H1 (cell line): Measurements from ENCODE around the gene FCHO1. TPM values are rescaled to one million over a fixed set of nuclear protein-coding genes. Genes with fewer than 3 reads are reported as not detected.

Source experiments
- polyA plus RNA-seq, 7 experiments: library from polyadenylated mRNA; depleted of rRNA in 3 of 7; stranded (reverse) in 5 of 7; unstranded in 2 of 7; fragments of >200 nt in 5 of 7; fragments of 200-250 nt in 2 of 7; gene quantifications; 1 replicate in 5 of 7; 2 replicates in 1 of 7; 4 replicates in 1 of 7; pipeline versions ENCODE4 v1.2.1 to v1.2.3, GENCODE V29; 2011 to 2013; ENCODE audit warnings: missing spikeins in 2 of 7, mixed read lengths in 2 of 7
- total RNA-seq: library from RNA; stranded (reverse); fragmentation: NEBNext Ultra II Directional; extraction: Animal tissue kit (Norgen Biotek cat#: 25700); gene quantifications from 2 replicates; pipeline ENCODE4 v1.2.1, GENCODE V29; 2021

The FCHO1 gene
- total and polyA plus RNA-seq, 2 of the 8 experiments (the other 6 are each of a cell fraction or from before 2014, with no cell fraction given) = 13.0 to 25.9 TPM

Other genes with a start within 250 kb of the FCHO1 start
- 67.5 and 72.8 TPM in 2 replicates for gene PGLS, start 239.8 kb upstream of the FCHO1 start, total RNA-seq
- gene PGLS, start 239.8 kb upstream of the FCHO1 start, polyA plus RNA-seq (2011; rRNA removed) = 164 and 193 TPM in 2 replicates
- 40.4 and 44.7 TPM in 2 replicates for gene COLGALT1, start 195.8 kb upstream of the FCHO1 start, total RNA-seq
- gene COLGALT1, start 195.8 kb upstream of the FCHO1 start, polyA plus RNA-seq (2011; rRNA removed) = 58.1 and 62.8 TPM in 2 replicates
- gene UNC13A, start 63.1 kb upstream of the FCHO1 start, total RNA-seq = 45.0 and 47.6 TPM in 2 replicates
- 13.1 and 15.8 TPM in 2 replicates for gene UNC13A, start 63.1 kb upstream of the FCHO1 start, polyA plus RNA-seq (2011; rRNA removed)
- 115 and 116 TPM in 2 replicates for gene MAP1S, start 32.0 kb upstream of the FCHO1 start, total RNA-seq
- 66.7 and 161 TPM in 2 replicates for gene MAP1S, start 32.0 kb upstream of the FCHO1 start, polyA plus RNA-seq (2011; rRNA removed)
- gene B3GNT3, start 43.7 kb downstream of the FCHO1 start, total RNA-seq = 1.5 and 1.8 TPM in 2 replicates
- gene B3GNT3, start 43.7 kb downstream of the FCHO1 start, polyA plus RNA-seq (2011; rRNA removed) = 1.5 and 2.1 TPM in 2 replicates
- 0.41 and 1.2 TPM in 2 replicates for gene INSL3, start 70.0 kb downstream of the FCHO1 start, total RNA-seq
- gene INSL3, start 70.0 kb downstream of the FCHO1 start, polyA plus RNA-seq (2011; rRNA removed) = 1.1 and 1.5 TPM in 2 replicates
- 3.2 and 4.0 TPM in 2 replicates for gene JAK3, start 96.5 kb downstream of the FCHO1 start, total RNA-seq
- 4.7 TPM in 2 replicates for gene JAK3, start 96.5 kb downstream of the FCHO1 start, polyA plus RNA-seq (2011; rRNA removed)
- 2,749 and 2,894 TPM in 2 replicates for gene RPL18A, start 108.4 kb downstream of the FCHO1 start, total RNA-seq
- gene RPL18A, start 108.4 kb downstream of the FCHO1 start, polyA plus RNA-seq (2011; rRNA removed) = 3,938 and 5,258 TPM in 2 replicates
- gene SLC5A5, start 120.5 kb downstream of the FCHO1 start, total RNA-seq = 1.2 and 1.5 TPM in 2 replicates
- gene SLC5A5, start 120.5 kb downstream of the FCHO1 start, polyA plus RNA-seq (2011; rRNA removed) = 1.8 and 2.2 TPM in 2 replicates
- 101 and 103 TPM in 2 replicates for gene CCDC124, start 181.5 kb downstream of the FCHO1 start, total RNA-seq
- gene CCDC124, start 181.5 kb downstream of the FCHO1 start, polyA plus RNA-seq (2011; rRNA removed) = 95.2 and 135 TPM in 2 replicates
- 9.3 and 11.0 TPM in 2 replicates for gene KCNN1, start 215.6 kb downstream of the FCHO1 start, total RNA-seq
- 12.5 and 19.3 TPM in 2 replicates for gene KCNN1, start 215.6 kb downstream of the FCHO1 start, polyA plus RNA-seq (2011; rRNA removed)